ENCODE measurements around the gene FOXA2.

DNA sequence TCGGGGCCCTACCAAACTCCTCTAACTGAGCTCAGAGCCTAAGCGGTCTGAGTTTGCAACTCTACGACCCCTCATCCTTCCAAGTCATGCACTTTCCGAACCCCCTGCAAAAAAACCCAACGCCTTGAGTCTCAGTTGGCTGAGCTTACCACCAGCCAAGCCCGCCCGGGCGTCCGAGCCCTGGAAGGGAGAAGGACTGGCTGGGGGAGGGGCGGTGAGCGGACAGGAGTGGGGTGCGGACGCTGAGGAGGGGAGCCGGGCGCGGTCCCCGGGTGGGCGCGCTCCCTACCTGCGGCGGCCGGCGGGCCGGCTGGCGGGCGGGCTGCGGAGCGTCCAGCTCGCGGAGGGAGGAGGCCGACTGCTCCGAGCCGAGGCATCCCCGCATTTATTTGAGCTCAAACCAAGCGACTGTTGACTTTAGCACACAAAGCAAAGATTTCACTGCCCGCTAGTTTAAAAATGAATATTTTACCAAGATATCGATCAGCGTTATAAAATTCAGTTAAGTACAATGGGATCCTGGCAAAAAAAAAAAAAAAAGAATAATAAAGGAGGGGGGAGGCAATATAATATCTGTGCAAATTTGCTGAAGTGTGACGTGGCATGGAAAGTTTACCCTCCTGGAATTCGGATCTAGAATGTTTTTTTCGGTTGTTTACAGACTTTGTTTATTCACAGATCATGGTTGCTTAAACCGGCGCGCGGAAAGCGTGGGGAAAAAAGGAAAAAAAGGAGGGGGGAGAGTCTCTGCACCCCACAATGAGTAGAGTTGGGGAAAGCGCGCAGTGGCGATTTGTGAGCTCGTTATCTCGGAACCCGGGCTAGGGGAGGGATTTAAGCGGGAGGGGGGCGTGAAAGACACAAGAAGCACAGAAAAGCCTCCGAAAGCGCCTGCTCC lies 5.9 kb downstream of the FOXA2 start:
- TF ChIP-seq YY1 (IDR thresholded peaks at IDR 0.05; ENCODE audit: insufficient read depth, insufficient read length) (no peak), ZNF274 (IDR thresholded peaks at IDR 0.05; ENCODE audit: low read depth, low read length) (no peak)

All from NT2/D1 (cell line).